Stimulated activated CD8-positive, alpha-beta memory T cell treated with anti-CD3 and anti-CD28 coated beads, Interleukin-15, amount 100 ng/mL, for 48 hours (primary cell): Measurements from ENCODE around the gene RIPK4.

Experiments used
- DNase-seq, 2 donors: peaks; one replicate each; pipeline ENCODE4 v3.0.0-alpha.2; 2020; ENCODE audit warnings: low read depth in 2 of 2

RIPK4 gene

GRCh38 chr21:41769111-41769510, 2.3 kb upstream of the RIPK4 start:
- no peak for DNase-seq

GRCh38 chr21:41768437-41769042, 1.7 kb upstream of the RIPK4 start:
- no peak for DNase-seq

GRCh38 chr21:41767606-41768436, 969 bp upstream of the RIPK4 start:
- DNase-seq: no peak

GRCh38 chr21:41765973-41766882, 624 bp downstream of the RIPK4 start:
- DNase-seq: no peak

- DNase-seq: no peak
Observed at GRCh38 chr21:41765420-41765821, 1.4 kb downstream of the RIPK4 start.

GRCh38 chr21:41764558-41765419, 2.1 kb downstream of the RIPK4 start:
- DNase-seq: no peak

GRCh38 chr21:41763996-41764395, 2.9 kb downstream of the RIPK4 start:
- DNase-seq: no peak

- DNase-seq: no peak
Observed at GRCh38 chr21:41763398-41763931, 3.4 kb downstream of the RIPK4 start.

GRCh38 chr21:41762753-41763152, 4.1 kb downstream of the RIPK4 start:
- DNase-seq: no peak

GRCh38 chr21:41761934-41762635, 4.8 kb downstream of the RIPK4 start:
- no peak for DNase-seq

- no peak for DNase-seq
Observed at GRCh38 chr21:41761211-41761933, 5.5 kb downstream of the RIPK4 start.

GRCh38 chr21:41760411-41760810, 6.4 kb downstream of the RIPK4 start:
- no peak for DNase-seq

- DNase-seq: no peak
Observed at GRCh38 chr21:41759926-41760325, 6.9 kb downstream of the RIPK4 start.

- no peak for DNase-seq
Observed at GRCh38 chr21:41759214-41759840, 7.5 kb downstream of the RIPK4 start.

GRCh38 chr21:41758550-41758949, 8.3 kb downstream of the RIPK4 start:
- no peak for DNase-seq

- no peak for DNase-seq
Observed at GRCh38 chr21:41755934-41756773, 10.7 kb downstream of the RIPK4 start.

GRCh38 chr21:41755258-41755933, 11.5 kb downstream of the RIPK4 start:
- DNase-seq: no peak

GRCh38 chr21:41754479-41754891, 12.4 kb downstream of the RIPK4 start:
- DNase-seq: no peak
